ENCODE measurements around the gene FZD10.

The FZD10 gene

DNA sequence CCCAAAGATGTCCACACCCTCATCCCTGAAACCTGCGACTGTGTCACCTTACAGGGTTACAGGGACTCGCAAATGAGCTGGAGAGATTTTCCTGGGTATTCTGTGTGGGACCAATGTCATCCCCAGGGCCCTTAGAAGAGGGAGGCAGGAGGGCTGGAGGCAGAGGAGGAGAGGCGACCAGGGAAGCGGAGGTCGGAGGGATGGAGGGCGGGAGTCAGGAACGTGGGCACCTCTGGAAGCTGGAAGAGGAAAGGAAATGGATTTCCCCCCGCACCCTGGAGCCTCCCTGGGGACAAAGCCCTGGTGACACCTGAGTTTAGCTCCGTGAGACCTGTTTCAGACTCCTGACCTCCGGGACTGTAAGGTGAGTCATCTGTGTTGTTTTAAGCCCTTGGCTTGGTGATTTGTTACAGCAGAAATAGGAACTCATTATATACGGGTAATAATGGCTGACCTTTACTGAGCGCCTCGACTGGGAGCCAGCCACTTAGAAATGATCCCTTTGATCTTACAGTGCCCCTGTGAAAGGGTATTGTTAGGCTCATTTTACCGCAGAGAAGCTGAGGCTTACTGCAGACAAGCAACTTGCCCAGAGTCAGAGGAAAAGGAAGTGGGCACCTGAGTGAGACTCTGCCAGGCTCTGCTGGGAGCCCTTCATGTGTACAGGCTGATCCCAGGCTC lies 29.3 kb upstream of the FZD10 start:
- DNase-seq = no peak

GRCh38 chr12:130133851-130134562 lies 28.3 kb upstream of the FZD10 start:
- no peak for DNase-seq

DNA sequence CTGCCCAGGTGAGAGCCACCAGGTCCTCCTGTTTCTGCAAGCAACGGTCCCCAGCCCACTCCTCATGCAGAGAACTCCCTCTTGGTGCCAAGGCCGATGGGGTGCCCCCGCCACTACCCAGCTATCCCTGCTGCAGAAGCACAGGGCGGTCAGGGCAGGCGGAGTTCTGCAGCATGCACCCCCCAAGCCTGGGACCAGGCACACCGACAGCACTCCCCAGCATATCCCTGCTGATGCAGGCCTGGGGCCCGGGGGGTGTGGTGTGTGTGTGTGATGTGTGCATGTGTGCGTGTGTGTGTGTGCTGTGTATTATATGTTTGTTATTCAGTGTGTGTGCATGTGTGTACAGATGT lies 27.7 kb upstream of the FZD10 start:
- no peak for DNase-seq

GRCh38 chr12:130136509-130137039 lies 25.7 kb upstream of the FZD10 start:
- DNase-seq = no peak

DNA sequence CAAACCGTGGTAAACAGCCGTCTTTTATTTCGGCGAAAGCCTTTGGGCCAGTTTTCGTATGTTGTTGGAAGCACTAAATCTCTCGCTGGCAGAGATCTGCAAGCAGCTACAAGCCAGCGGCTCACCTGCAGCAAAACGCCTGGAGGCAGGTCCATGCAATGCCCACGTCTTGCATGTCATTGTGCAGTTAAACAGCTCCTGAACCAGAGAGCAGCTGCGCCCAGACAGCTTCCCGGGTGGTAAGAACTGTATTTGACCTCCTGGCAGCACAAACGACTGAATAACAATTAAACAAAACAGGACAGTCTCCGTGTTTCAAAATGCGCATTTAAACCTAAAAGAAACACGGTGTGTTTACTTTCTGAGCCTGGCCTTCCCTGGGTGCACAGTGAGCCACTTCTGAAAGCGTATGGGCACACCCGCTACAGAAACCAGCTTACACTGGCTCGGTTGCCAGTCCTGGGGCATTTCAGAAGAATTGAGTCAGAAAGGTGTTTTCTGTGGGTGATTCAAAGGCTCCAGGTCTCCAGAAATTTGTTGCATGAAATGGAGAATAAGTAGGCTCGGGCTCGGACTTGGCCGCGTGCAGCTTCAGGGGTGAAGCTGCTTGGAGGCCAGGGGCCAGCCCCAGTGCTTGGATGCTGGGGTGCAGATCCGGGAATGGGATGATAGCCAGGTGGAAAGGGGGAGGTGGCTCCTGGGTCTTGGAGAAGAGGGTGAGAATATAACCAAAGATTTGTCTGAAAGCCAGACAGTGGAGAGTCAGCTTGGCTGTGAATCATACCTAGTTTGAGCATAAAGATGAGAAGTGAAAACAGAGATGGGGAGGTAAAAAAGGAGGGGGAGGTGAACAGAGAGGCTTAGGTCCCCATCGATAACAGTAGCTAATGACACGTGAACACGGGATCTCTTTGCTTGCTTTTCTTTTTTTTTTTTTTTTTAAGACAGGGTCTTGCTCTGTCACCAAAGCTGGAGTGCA lies 24.9 kb upstream of the FZD10 start:
- no peak for DNase-seq

- no peak for DNase-seq
These were observed 23.8 kb upstream of the FZD10 start for GRCh38 chr12:130138478-130138877.

GRCh38 chr12:130139567-130140421 lies 22.5 kb upstream of the FZD10 start:
- DNase-seq = no peak

DNA sequence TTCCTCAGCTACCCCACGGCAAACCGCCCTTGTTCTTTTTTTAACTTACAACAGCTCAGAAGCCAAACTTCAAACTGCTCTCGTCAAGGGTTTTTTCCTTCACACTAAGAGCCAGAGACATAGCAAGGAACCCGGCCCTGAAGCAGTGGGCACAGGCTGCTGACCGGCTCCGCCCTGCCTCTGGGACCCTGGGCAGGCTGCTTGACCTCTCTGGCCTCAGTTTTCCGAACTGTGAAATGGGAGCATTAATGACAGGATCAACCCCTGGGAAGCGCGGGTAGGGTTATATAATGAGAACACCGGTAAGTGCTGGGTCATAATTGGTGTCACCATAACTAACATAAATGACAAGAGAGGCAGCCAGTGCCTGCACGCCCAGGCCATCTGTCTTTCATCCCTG lies 21.2 kb upstream of the FZD10 start:
- DNase-seq = no peak

GRCh38 chr12:130141901-130142683 lies 20.2 kb upstream of the FZD10 start:
- DNase-seq = no peak

DNA sequence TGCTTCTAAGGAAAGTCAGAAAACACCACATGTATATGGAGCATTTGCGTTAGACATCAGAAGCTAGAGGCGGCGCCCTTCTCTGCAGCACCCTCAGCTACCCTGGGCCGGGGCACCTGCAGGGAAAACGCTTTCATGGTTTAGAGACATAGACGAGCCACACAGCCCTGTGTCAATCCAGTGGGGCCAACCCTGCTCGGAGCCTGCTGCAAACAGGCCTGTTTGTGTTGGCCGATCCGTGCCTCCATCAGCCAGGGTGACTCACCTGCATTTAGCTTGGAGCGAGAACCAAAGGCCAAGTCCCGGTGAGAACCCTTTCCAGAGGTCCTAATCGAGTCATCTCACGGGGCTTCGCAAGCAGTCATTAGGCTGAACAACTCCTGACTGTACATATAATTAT lies 19.5 kb upstream of the FZD10 start:
- no peak for DNase-seq

DNA sequence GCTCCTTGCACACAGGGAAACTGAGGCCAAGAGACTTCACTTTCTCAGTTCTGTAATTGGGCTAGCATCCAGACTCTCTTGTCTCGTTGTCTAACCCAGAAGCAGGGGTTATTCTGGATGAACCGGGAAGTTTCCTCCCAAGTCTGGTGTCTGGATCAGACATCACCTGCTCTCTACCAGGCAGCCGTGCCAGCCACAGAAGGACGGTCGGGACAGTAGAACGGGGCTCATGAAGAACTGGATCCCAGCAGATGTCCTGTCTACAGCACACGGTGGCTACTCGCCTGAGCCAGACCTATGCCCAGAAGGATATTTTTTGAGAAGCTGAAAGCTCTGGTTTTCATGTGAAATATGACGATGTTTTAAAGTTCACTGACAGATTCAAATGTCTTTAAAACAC lies 19.1 kb upstream of the FZD10 start:
- DNase-seq = no peak

- DNase-seq = no peak
These were observed 18.0 kb upstream of the FZD10 start for GRCh38 chr12:130144256-130144655.

- no peak for DNase-seq
These were observed 16.5 kb upstream of the FZD10 start for GRCh38 chr12:130145731-130146130.

DNA sequence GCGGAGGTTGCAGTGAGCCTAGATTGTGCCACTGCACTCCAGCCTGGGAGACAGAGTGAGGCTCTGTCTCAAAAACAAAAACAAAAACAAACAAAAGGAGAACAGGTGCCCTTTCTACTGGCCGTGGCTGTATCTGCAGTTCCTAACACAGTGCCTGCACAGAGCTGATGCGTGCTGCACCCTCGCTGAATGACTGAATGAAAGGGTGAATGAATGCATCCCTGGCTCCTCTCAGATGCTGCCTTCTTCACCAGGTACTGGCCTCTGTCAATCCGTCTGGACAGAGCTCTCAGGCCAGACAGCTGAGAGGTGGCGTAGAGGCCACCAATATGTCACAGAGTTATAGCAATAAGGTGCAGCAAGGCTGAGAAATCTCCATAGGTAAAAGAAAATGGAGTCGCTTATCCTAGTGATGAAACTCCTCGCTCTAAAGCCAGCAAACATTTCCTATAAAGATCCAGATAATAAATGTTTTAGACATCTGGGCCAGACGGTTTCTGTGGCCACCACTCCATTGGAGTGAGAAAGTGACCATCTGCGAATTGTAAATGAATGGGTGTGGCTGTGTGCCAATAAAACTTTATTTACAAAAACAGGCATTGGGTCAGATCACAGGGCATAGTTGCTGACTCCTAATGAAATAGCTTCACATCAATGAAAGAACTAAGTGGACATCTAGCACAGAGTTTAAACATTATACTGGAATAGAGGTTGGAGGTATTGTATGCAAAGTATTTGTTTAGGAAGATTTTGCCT lies 15.9 kb upstream of the FZD10 start:
- DNase-seq = no peak

- no peak for DNase-seq
These were observed 14.2 kb upstream of the FZD10 start for GRCh38 chr12:130147875-130148596.

DNA sequence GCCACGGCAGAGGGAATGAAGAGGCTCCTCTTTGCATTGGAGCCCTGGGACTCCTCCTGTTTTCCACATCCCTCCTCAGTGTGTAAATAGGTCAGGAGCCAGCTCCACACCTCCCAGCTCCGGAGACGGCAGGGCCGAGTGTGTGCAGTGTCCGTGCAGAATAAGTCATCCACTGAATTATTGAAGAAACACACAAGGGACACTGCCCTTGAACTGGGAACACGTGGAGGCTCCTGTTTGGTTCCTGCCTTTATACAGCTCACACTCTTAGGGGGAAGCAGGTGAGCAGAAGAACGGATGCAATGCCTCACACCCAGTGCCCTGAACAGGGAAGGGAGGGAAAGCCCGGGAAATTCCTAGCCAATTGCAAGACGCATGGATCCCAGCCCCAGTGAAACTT lies 10.4 kb upstream of the FZD10 start:
- DNase-seq = no peak

DNA sequence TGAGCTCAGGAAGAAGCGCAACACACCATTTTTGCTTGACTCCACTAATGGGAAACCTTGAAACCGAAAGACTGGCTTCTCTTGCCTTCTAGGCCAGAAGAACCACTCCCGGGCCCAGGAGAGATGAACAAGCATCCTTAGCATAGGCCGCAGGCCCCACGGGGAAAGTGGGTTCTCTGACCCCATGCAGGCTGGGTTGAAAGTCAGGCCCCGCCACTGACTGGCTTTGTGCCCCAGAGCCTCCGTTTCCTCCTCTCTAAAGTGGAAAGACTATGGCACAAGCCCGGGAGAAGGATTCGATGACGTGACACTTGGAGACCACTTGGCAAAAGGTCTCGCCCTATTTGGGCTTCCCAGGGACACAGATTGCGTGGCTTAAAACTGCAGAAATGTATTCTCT lies 9.9 kb upstream of the FZD10 start:
- no peak for DNase-seq

- DNase-seq = no peak
These were observed 8.5 kb upstream of the FZD10 start for GRCh38 chr12:130153803-130154202.

DNA sequence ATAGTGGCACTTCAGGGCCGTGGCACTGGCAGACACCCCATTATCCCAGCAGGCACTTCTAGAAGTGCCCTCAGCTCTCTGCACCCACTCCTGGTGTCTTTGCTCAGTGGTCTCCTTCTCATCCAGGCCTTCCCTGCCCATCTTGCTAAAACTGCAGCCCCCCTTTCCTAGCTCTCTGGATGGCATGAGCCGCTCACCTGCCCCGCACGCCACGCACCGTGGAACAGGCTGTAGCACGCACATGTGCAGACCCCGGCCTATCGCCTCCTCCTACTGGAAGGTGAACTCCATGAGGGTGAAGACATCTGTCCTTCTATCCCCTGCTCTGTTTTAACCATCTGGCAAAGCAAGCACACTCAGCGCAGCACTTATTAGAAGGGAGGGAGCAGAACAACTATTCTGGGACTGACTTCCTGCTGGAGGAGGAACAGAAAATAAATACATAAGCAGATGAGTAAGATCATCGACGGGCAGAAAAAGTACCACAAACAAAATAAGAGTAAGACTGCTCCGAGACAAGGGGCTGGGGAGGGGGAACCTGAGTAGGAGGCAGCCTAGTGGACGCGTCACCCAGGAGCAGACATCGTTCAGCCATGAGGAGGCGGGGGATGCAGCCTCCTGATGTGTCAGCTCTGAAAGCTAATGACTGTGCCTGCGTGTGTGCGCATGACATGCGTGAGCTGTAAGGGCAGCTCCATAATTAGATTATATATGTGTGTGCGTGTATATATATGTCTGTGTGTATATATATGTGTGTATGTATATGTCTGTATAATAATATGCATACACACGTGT lies 7.8 kb upstream of the FZD10 start:
- DNase-seq = no peak

Measured in HCEC 1CT (cell line).